Liver (tissue), 3 donors: Measurements from ENCODE around the gene SORL1-AS1.

Source experiments
- ATF3 ChIP-seq: IDR thresholded peaks from 2 replicates; pipeline ENCODE4 v1.6.1; 2016; ENCODE audit warnings: antibody characterized with exemption
- EGR1 ChIP-seq, 2 donors: IDR thresholded peaks; 2 replicates each; pipeline ENCODE4 v1.6.1; 2016 to 2018; ENCODE audit warnings: antibody characterized with exemption in 2 of 2, low read depth in 2 of 2
- FOXA1 ChIP-seq: IDR thresholded peaks from 2 replicates; pipeline ENCODE4 v1.6.1; 2016; ENCODE audit warnings: antibody characterized with exemption
- GABPA ChIP-seq, 2 donors: IDR thresholded peaks in 1 of 2; conservative IDR thresholded peaks in 1 of 2; 2 replicates each; pipeline ENCODE4 v1.6.1; 2016; ENCODE audit warnings: antibody characterized with exemption in 2 of 2, mild to moderate bottlenecking in 1 of 2, moderate library complexity in 1 of 2
- HNF4G ChIP-seq: IDR thresholded peaks from 2 replicates; pipeline ENCODE4 v1.6.1; 2016; ENCODE audit warnings: antibody characterized with exemption
- JUND ChIP-seq, 2 donors: IDR thresholded peaks; 2 replicates each; pipeline ENCODE4 v1.6.1; 2016; ENCODE audit warnings: antibody characterized with exemption in 2 of 2
- MAX ChIP-seq: IDR thresholded peaks from 2 replicates; pipeline ENCODE4 v1.6.1; 2016; ENCODE audit warnings: antibody characterized with exemption
- NR2F2 ChIP-seq: IDR thresholded peaks from 2 replicates; pipeline ENCODE4 v1.6.1; 2016; ENCODE audit warnings: antibody characterized with exemption
- RAD21 ChIP-seq, 2 donors: IDR thresholded peaks; 2 replicates each; pipeline ENCODE4 v1.6.1; 2016; ENCODE audit warnings: antibody characterized with exemption in 2 of 2, mild to moderate bottlenecking in 2 of 2
- REST ChIP-seq: IDR thresholded peaks from 2 replicates; pipeline ENCODE4 v1.6.1; 2016; ENCODE audit warnings: antibody characterized with exemption, mild to moderate bottlenecking
- SP1 ChIP-seq: IDR thresholded peaks from 2 replicates; pipeline ENCODE4 v1.6.1; 2018; ENCODE audit warnings: antibody characterized with exemption, mild to moderate bottlenecking
- YY1 ChIP-seq: IDR thresholded peaks from 2 replicates; pipeline ENCODE4 v1.6.1; 2016; ENCODE audit warnings: antibody characterized with exemption, mild to moderate bottlenecking
- TF ChIP-seq, protein P1 (sequence below): fragments of 150-350 bp; IDR thresholded peaks from 2 replicates; pipeline ENCODE4 v1.5.1; 2017; ENCODE audit warnings: improper control_type of control experiment, low read depth, low read length; ENCODE audit not compliant: missing input control
- TF ChIP-seq, protein P2 (sequence below): IDR thresholded peaks from 2 replicates; pipeline ENCODE4 v1.6.1; 2016; ENCODE audit warnings: antibody characterized with exemption
- donor health status: healthy.
- donor health status: healthy.

DNA sequence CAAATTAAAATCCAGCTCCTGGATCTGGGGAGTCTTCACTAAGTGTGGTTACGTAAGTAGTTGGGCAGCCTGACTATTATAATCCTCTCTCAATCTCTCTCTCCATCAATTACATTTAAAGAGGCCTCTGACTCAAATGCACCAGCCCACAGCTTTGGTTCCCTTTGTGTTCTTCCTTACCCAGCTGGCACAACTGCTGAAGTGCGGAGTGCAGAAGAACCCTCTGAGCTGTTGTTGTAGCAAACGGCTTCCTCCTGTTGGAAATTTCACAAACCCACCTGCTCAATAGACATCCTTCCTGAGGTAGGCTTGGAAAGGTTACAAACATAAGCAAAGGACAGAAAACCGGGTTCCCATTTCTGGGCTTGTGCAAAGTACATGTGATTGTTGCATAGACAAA is 17.6 kb downstream of the SORL1-AS1 start:
- TF ChIP-seq, protein P1, sequence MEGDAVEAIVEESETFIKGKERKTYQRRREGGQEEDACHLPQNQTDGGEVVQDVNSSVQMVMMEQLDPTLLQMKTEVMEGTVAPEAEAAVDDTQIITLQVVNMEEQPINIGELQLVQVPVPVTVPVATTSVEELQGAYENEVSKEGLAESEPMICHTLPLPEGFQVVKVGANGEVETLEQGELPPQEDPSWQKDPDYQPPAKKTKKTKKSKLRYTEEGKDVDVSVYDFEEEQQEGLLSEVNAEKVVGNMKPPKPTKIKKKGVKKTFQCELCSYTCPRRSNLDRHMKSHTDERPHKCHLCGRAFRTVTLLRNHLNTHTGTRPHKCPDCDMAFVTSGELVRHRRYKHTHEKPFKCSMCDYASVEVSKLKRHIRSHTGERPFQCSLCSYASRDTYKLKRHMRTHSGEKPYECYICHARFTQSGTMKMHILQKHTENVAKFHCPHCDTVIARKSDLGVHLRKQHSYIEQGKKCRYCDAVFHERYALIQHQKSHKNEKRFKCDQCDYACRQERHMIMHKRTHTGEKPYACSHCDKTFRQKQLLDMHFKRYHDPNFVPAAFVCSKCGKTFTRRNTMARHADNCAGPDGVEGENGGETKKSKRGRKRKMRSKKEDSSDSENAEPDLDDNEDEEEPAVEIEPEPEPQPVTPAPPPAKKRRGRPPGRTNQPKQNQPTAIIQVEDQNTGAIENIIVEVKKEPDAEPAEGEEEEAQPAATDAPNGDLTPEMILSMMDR = no peak
- TF ChIP-seq ATF3 = no peak
- no peak for TF ChIP-seq REST
- no peak for TF ChIP-seq GABPA (IDR thresholded peaks at IDR 0.05 in 1 of 2, conservative IDR thresholded peaks at IDR 0.05 in 1 of 2)
- TF ChIP-seq RAD21 (IDR thresholded peaks at IDR 0.05) = no peak
- no peak for TF ChIP-seq JUND (IDR thresholded peaks at IDR 0.05)
- no peak for TF ChIP-seq NR2F2
- TF ChIP-seq MAX = no peak
- TF ChIP-seq YY1 = no peak
- TF ChIP-seq, protein P2, sequence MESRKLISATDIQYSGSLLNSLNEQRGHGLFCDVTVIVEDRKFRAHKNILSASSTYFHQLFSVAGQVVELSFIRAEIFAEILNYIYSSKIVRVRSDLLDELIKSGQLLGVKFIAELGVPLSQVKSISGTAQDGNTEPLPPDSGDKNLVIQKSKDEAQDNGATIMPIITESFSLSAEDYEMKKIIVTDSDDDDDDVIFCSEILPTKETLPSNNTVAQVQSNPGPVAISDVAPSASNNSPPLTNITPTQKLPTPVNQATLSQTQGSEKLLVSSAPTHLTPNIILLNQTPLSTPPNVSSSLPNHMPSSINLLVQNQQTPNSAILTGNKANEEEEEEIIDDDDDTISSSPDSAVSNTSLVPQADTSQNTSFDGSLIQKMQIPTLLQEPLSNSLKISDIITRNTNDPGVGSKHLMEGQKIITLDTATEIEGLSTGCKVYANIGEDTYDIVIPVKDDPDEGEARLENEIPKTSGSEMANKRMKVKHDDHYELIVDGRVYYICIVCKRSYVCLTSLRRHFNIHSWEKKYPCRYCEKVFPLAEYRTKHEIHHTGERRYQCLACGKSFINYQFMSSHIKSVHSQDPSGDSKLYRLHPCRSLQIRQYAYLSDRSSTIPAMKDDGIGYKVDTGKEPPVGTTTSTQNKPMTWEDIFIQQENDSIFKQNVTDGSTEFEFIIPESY = no peak
- no peak for TF ChIP-seq SP1
- TF ChIP-seq FOXA1 = no peak
- no peak for TF ChIP-seq HNF4G
- no peak for TF ChIP-seq EGR1 (IDR thresholded peaks at IDR 0.05; ENCODE audit: low read depth in 2 of 2)
